GM10248 (cell line): Measurements from ENCODE around the gene NAV3.

ENCODE experiments used
- CTCF ChIA-PET: fragments of 300-600 bp; sonication (Branson Sonifier 250); formaldehyde crosslinking; extraction: SDS; loops from one replicate; lab custom pipeline; 2021; ENCODE audit warnings: antibody characterized with exemption; lab: Yijun Ruan, JAX
- POLR2A ChIA-PET: fragments of 350-650 bp; sonication (Branson Sonifier 250); formaldehyde crosslinking; extraction: SDS; loops from one replicate; lab custom pipeline; 2020; ENCODE audit warnings: antibody characterized with exemption; lab: Yijun Ruan, JAX
- DNase-seq: peaks from one replicate; pipeline ENCODE4 v3.0.0; 2012; ENCODE audit errors: extremely low spot score
- CTCF ChIP-seq: IDR thresholded peaks from 2 replicates; pipeline ENCODE4 v1.5.1; 2012; ENCODE audit warnings: mild to moderate bottlenecking, low read depth; ENCODE audit errors: extremely low read depth, missing control alignments, control extremely low read depth

The NAV3 gene

DNA sequence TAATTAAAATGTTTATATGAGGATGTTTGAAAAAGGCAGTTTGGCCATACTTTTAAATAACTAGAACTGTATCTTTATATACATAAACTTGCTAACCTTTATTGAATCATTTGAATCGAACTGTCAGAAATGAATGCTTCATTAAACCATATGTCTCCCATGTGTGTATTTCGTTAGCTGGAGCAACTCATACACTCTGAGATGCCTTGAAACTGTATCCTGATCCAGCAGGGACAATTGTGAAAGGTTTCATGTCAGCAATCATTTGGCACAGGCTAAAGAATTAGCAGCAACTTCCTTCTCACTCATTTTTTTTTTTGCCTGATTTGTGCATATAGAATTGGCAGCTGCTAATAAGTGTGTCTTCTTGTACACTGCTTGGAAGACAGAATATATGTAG lies 109.9 kb downstream of the NAV3 start:
- no peak for DNase-seq
- CTCF ChIA-PET: interaction anchor here (1.1 kb wide), 1 partner anchor 15 kb away, joined by 4 read pairs; no protein-coding TSS in a partner anchor
- no peak for TF ChIP-seq CTCF
- POLR2A ChIA-PET: interaction anchor here (0.5 kb wide), 1 partner anchor 12 kb away, joined by 6 read pairs; no protein-coding TSS in a partner anchor

DNA sequence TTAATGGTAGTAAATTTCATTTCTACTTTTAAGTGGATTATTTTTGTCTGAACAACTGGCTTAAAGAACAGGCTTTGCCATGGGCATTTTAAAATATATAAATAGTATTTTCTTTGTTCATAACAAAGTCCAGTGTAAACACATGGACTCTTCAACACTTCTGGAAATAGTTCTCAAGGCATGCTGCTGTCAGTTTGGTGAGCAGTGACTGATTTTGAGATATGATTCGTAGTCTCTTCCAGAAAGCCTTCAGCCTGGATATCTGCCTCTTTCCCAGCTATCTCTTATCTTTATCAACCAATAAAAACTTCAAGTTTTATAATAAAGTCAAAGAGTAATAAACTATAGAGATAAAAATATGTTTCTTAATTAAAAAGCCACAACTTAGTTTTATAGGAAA lies 110.7 kb downstream of the NAV3 start:
- no peak for DNase-seq
- TF ChIP-seq CTCF: no peak
- ChIA-PET CTCF (no interaction called here), POLR2A (no interaction called here)

DNA sequence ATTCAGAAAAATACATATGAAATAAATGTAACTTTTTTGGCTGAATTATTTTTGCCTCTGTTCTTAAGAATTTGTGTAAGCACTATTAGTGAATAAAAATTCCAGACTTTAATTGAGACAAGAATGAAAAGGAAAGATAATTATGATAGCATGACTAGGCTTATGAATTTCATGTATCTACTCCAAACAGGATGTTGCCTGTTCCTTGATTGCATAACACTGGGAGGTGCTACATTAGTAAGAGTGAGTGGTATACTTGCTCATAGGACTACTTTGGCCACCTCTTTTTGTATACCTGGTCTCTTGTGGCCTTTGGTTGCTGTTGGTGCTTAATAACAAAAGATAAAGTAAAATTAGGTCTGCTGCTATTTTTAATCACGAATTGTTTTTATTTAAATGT lies 112.8 kb downstream of the NAV3 start:
- CTCF ChIA-PET: interaction anchor here (1.1 kb wide), 1 partner anchor 9 kb away, joined by 4 read pairs; no protein-coding TSS in a partner anchor
- no peak for TF ChIP-seq CTCF
- DNase-seq: no peak
- POLR2A ChIA-PET: no interaction called here

DNA sequence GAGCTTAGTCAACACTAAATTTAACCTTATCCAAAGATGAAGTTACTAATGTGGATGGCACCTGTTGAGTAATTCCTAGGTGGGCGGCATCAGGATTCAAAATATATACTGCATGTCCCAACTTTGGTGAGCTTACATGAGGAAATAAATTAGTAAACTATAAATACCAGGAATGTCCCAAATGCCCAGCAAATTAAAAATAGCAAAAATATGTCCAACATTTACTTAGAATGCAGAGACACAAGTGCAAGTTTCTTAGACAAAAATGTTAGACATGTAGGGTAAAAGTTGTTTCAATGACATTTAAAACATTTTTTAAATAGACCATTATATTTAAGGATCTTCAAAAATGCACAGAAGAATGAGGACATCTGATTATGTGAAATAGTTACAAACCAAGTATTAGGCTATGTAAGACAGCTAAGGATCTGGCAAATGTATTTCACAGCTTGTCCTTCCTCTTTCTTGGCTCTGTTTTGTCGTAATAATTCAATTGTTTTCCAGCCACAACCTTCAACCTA lies 115.9 kb downstream of the NAV3 start:
- CTCF ChIA-PET: interaction anchor here (0.8 to 0.9 kb wide), 2 partner anchors 19 to 86 kb away, joined by 3 read pairs; no protein-coding TSS in a partner anchor
- no peak for DNase-seq
- POLR2A ChIA-PET: no interaction called here
- TF ChIP-seq CTCF: no peak

- no peak for TF ChIP-seq CTCF
- CTCF ChIA-PET: interaction anchor here (0.9 to 1.2 kb wide), 2 partner anchors 22 to 86 kb away, joined by 3 to 5 read pairs; no protein-coding TSS in a partner anchor
- POLR2A ChIA-PET: no interaction called here
- no peak for DNase-seq
Measured at GRCh38 chr12:77947330-77947729, 116.6 kb downstream of the NAV3 start.

DNA sequence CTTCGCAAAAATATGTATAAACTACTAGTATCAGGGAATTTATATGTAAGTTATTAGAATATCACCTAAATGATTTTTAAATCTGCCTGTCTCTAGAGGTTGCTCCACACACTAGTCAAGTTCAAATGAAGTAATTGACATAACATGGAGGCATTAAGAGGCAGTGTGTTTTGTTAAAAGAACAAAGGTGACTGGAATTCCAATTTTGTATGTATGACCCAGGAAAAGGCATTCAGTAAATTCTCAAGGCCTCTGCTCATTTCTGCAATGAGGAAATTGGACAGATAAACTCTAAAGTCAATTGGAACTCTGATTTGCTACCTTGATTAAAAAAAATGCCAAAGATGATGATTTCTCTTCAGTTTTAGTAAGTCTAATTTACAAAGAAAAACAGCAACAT lies 117.1 kb downstream of the NAV3 start:
- CTCF ChIA-PET: interaction anchor here (1.2 kb wide), 1 partner anchor 22 kb away, joined by 5 read pairs; no protein-coding TSS in a partner anchor
- no peak for DNase-seq
- POLR2A ChIA-PET: no interaction called here
- no peak for TF ChIP-seq CTCF

GRCh38 chr12:77949943-77950342 lies 119.2 kb downstream of the NAV3 start:
- DNase-seq: no peak
- TF ChIP-seq CTCF: no peak
- ChIA-PET CTCF (no interaction called here), POLR2A (no interaction called here)
